Peyer's patch (tissue), 4 donors: Measurements from ENCODE around the gene DNMT3A.

ENCODE experiments used
- CTCF ChIP-seq, 6 experiments: fragments of 450-650 bp in 4 of 6; fragments of 200-600 bp in 2 of 6; sonication (generic) in 1 of 6; IDR thresholded peaks; one replicate each; pipeline ENCODE4 v1.5.1; 2017 to 2019; ENCODE audit warnings: antibody characterized with exemption in 6 of 6, mild to moderate bottlenecking in 3 of 6, moderate library complexity in 1 of 6
- POLR2A ChIP-seq, 2 donors: fragments of 450-650 bp; IDR thresholded peaks; one replicate each; pipeline ENCODE4 v1.5.1; 2017; ENCODE audit warnings: antibody characterized with exemption in 2 of 2, mild to moderate bottlenecking in 2 of 2, moderate library complexity in 2 of 2

- TF ChIP-seq CTCF (IDR thresholded peaks at IDR 0.05) (no peak), POLR2A (IDR thresholded peaks at IDR 0.05) (no peak)
These were observed 44.0 kb downstream of the DNMT3A start for GRCh38 chr2:25297738-25298137.
